ENCODE data around the gene RNF169. TPM values are rescaled to one million over a fixed set of nuclear protein-coding genes. Genes with fewer than 3 reads are reported as not detected.
A peak's percentile ranks its signal among the peaks of the same experiment; 100 is the strongest.

Gene RNF169
- total RNA-seq, 1 donor from 2014 or later: 21.2 TPM

- intact Hi-C loops (cut with DNase I): no loop called here
- Histone ChIP-seq H3K27ac (no peak overlapping the region), H3K27me3 (ENCODE audit: low read depth) (no peaks in the 10 kb centered on the region), H3K9me3 (no peaks in the 10 kb centered on the region), H3K4me3 (no peak overlapping the region), H3K36me3 (peaks cover 9% of the 10 kb centered on the region), H3K4me1 (peaks cover 16% of the 10 kb centered on the region)
- no peak for DNase-seq
- ATAC-seq: no peak
- no peak for TF ChIP-seq CTCF (IDR thresholded peaks at IDR 0.05)
Observed at GRCh38 chr11:74816664-74817063, 68.0 kb downstream of the RNF169 start.

DNA sequence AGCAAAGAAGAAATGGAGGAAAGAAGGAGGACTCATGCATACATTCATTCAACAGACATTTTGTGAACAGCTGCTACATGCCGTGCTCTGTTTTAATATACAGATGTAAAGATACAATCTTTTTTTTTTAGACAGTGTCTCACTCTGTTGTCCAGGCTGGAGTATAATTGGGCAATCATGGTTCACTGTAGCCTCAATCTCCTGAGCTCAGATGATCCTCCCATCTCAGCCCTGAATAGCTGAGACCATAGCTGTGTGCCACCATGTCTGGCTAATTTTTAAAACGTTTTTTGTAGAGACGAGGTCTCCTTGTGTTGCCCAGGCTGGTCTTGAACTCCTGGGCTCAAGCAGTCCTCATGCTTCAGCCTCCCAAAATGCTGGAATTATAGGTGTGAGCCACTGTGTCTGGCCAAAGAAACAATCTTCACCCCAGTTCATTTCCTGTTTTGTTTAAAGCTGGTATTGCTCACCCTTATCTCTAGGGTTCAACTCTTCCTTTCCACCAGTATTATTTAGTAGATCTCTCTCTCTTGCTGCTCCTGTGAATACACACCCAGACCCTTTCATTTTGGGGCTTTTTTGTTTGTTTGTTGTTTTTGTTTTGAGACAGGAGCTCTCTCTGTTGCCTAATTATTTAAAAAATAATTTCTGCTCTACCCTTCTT, 69.8 kb downstream of the RNF169 start:
- H3K27me3 ChIP-seq (ENCODE audit: low read depth): no peaks in the 10 kb centered on the region
- intact Hi-C loops (cut with DNase I): no loop called here
- ATAC-seq (no peak), DNase-seq (no peak)
- H3K36me3 ChIP-seq: peaks cover 9% of the 10 kb centered on the region
- H3K4me1 ChIP-seq: peaks cover 31% of the 10 kb centered on the region
- no peak overlapping the region for H3K27ac ChIP-seq
- no peak for TF ChIP-seq CTCF (IDR thresholded peaks at IDR 0.05)
- no peak overlapping the region for H3K4me3 ChIP-seq
- H3K9me3 ChIP-seq: no peaks in the 10 kb centered on the region

- Histone ChIP-seq H3K4me1 (peaks cover 31% of the 10 kb centered on the region), H3K27me3 (ENCODE audit: low read depth) (no peaks in the 10 kb centered on the region), H3K4me3 (no peak overlapping the region), H3K36me3 (peaks cover 9% of the 10 kb centered on the region), H3K9me3 (no peaks in the 10 kb centered on the region), H3K27ac (no peak overlapping the region)
- TF ChIP-seq CTCF (IDR thresholded peaks at IDR 0.05): no peak
- no peak for ATAC-seq
- intact Hi-C loops (cut with DNase I): no loop called here
- no peak for DNase-seq
Observed at GRCh38 chr11:74819400-74819799, 70.8 kb downstream of the RNF169 start.

GRCh38 chr11:74820763-74821162, 72.1 kb downstream of the RNF169 start:
- intact Hi-C loops (cut with DNase I): no loop called here
- no peak overlapping the region for H3K27ac ChIP-seq
- TF ChIP-seq CTCF (IDR thresholded peaks at IDR 0.05): no peak
- peaks cover 31% of the 10 kb centered on the region for H3K4me1 ChIP-seq
- H3K4me3 ChIP-seq: no peak overlapping the region
- peaks cover 9% of the 10 kb centered on the region for H3K36me3 ChIP-seq
- ATAC-seq (peak in 1 of 2 donors; percentile 55), DNase-seq (no peak)
- no peaks in the 10 kb centered on the region for H3K27me3 ChIP-seq (ENCODE audit: low read depth)
- no peaks in the 10 kb centered on the region for H3K9me3 ChIP-seq

- no peaks in the 10 kb centered on the region for H3K9me3 ChIP-seq
- no peak for TF ChIP-seq CTCF (IDR thresholded peaks at IDR 0.05)
- H3K27ac ChIP-seq: no peak overlapping the region
- no peak for DNase-seq
- peak; percentile 17 to 23 for ATAC-seq
- H3K27me3 ChIP-seq (ENCODE audit: low read depth): no peaks in the 10 kb centered on the region
- intact Hi-C loops (cut with DNase I): no loop called here
- H3K4me3 ChIP-seq: no peak overlapping the region
- H3K4me1 ChIP-seq: peaks cover 31% of the 10 kb centered on the region
- H3K36me3 ChIP-seq: peaks cover 6% of the 10 kb centered on the region
Observed at GRCh38 chr11:74822170-74822569, 73.5 kb downstream of the RNF169 start.
